ENCODE results near the gene CHRNE. TPM values are rescaled to one million over a fixed set of nuclear protein-coding genes. Genes with fewer than 3 reads are reported as not detected.
"Not testable (repeated sequence)": the region's sequence is repeated elsewhere in the genome, so short reads cannot be mapped to it uniquely, and the experiment has no call there.

Gene CHRNE
- total RNA-seq, 1 experiment from 2014 or later: 0.64 TPM

DNA sequence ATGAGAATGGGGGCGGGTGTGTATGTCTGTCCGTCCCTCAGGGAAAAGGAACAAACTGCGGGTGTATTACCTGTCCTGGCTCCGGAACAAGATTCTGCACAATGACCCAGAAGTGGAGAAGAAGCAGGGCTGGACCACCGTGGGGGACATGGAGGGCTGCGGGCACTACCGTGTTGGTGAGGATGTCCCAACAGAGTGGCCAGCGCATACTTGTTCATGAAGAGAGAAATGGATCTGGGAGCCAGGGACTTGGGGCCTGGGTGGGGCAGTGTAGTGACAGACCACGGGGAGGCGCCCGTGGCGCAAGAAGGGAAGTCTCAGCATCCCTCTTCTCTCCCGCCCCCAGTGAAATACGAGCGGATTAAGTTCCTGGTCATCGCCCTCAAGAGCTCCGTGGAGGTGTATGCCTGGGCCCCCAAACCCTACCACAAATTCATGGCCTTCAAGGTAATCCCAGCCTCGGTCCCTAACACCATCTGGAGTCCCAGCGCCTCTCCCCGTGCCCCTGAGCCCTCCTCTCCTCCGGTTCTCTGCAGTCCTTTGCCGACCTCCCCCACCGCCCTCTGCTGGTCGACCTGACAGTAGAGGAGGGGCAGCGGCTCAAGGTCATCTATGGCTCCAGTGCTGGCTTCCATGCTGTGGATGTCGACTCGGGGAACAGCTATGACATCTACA lies 7.1 kb downstream of the CHRNE start:
- no peak for DNase-seq (ENCODE audit: low read depth)
- in situ Hi-C loops (cut with HindIII; ENCODE audit: low pct_unique_long_range_greater_than_20kb, low sequenced_read_pairs): no loop called here

DNA sequence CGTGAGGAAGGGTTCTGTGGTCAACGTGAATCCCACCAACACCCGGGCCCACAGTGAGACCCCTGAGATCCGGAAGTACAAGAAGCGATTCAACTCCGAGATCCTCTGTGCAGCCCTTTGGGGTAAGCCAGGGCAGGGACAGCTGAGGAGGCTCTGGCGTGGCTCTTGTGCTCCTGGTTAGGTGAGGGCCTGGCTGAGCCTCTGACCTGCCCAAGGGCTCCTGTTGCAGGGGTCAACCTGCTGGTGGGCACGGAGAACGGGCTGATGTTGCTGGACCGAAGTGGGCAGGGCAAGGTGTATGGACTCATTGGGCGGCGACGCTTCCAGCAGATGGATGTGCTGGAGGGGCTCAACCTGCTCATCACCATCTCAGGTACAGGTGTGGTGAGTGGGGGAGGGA lies 7.8 kb downstream of the CHRNE start:
- DNase-seq (ENCODE audit: low read depth): no peak
- in situ Hi-C loops (cut with HindIII; ENCODE audit: low pct_unique_long_range_greater_than_20kb, low sequenced_read_pairs): no loop called here

GRCh38 chr17:4893721-4894560 lies 9.0 kb downstream of the CHRNE start:
- DNase-seq (ENCODE audit: low read depth): no peak
- in situ Hi-C loops (cut with HindIII; ENCODE audit: low pct_unique_long_range_greater_than_20kb, low sequenced_read_pairs): no loop called here

DNA sequence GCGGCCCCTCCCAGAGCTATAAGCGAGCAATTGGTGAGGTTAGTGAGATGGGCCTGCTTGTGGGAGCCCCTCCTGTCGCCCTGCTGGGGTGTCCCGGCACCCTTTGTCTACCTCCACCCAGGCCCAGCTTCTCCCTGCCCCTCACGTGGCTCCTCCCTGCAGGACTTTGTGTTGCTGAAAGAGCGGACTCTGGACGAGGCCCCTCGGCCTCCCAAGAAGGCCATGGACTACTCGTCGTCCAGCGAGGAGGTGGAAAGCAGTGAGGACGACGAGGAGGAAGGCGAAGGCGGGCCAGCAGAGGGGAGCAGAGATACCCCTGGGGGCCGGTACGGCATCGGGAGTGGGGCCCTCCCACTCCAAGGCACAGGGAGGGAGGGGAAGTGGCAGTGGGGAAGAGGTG lies 9.6 kb downstream of the CHRNE start:
- DNase-seq (ENCODE audit: low read depth): no peak
- in situ Hi-C loops (cut with HindIII; ENCODE audit: low pct_unique_long_range_greater_than_20kb, low sequenced_read_pairs): no loop called here

DNA sequence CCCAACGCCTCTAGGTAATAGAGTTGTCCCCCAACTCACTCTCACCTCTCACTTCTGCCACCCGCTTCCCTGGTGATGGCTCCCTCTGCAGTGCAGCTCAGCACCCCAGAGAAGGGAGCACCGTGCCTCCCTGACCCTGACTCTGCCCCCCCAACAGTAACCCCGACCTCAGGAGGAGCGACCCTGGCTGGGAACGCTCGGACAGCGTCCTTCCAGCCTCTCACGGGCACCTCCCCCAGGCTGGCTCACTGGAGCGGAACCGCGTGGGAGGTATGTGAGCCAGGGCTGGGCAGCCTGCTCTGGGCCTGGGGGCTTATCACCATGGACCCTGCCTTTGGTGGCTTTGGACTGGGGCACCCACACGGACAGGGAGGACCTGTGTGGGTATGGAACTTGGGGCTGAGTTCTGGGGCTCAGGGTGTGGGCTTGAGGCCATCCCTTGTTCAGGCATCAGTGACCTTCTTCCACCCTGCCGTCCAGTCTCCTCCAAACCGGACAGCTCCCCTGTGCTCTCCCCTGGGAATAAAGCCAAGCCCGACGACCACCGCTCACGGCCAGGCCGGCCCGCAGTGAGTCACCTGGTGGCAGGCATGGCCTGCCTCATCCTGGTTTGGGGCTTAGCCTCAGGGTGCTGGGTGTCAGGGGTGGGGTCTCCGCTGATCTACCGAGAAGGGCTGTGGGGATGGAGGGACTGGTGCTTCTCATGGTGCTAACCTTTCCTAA lies 10.2 kb downstream of the CHRNE start:
- no peak for DNase-seq (ENCODE audit: low read depth)
- in situ Hi-C loops (cut with HindIII; ENCODE audit: low pct_unique_long_range_greater_than_20kb, low sequenced_read_pairs): no loop called here

- in situ Hi-C loops (cut with HindIII; ENCODE audit: low pct_unique_long_range_greater_than_20kb, low sequenced_read_pairs): no loop called here
- no peak for DNase-seq (ENCODE audit: low read depth)
These were observed 11.2 kb downstream of the CHRNE start for GRCh38 chr17:4891411-4892410.

DNA sequence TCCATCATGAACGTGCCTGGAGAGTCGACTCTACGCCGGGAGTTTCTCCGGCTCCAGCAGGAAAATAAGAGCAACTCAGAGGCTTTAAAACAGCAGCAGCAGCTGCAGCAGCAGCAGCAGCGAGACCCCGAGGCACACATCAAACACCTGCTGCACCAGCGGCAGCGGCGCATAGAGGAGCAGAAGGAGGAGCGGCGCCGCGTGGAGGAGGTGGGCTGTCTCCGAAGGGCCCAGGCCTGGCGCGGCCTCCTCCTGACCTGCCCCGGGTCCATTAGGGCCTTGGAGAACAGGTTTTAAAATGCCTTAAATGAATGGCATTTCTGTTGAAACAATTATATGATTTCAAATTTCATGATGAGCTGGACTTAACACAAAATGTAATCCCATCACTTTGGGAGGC lies 15.3 kb downstream of the CHRNE start:
- no peak for DNase-seq (ENCODE audit: low read depth)
- in situ Hi-C loops (cut with HindIII; ENCODE audit: low pct_unique_long_range_greater_than_20kb, low sequenced_read_pairs): no loop called here

GRCh38 chr17:4886830-4887229 lies 16.1 kb downstream of the CHRNE start:
- no peak for DNase-seq (ENCODE audit: low read depth)
- in situ Hi-C loops (cut with HindIII; ENCODE audit: low pct_unique_long_range_greater_than_20kb, low sequenced_read_pairs): no loop called here

DNA sequence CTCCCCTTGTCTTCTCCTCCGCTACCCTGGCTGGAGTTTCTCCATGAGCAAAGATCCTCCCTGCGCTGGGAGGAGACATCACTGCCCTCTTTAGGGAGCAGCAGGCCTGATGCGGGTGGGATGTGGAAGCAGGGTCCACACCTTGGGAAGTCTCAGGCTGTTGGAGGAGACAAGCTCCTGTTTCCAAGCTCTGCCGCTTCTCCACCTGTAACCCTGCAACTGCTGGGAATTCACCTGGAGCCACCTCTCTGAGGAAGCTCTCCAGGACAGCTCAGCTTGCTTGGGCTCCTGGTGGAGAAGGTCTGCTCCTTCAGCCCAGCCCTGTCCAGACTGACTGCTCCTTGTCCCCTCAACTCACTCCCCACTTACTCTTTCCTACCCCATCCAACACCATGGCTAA lies 18.4 kb downstream of the CHRNE start:
- no peak for DNase-seq (ENCODE audit: low read depth)
- in situ Hi-C loops (cut with HindIII; ENCODE audit: low pct_unique_long_range_greater_than_20kb, low sequenced_read_pairs): no loop called here

DNA sequence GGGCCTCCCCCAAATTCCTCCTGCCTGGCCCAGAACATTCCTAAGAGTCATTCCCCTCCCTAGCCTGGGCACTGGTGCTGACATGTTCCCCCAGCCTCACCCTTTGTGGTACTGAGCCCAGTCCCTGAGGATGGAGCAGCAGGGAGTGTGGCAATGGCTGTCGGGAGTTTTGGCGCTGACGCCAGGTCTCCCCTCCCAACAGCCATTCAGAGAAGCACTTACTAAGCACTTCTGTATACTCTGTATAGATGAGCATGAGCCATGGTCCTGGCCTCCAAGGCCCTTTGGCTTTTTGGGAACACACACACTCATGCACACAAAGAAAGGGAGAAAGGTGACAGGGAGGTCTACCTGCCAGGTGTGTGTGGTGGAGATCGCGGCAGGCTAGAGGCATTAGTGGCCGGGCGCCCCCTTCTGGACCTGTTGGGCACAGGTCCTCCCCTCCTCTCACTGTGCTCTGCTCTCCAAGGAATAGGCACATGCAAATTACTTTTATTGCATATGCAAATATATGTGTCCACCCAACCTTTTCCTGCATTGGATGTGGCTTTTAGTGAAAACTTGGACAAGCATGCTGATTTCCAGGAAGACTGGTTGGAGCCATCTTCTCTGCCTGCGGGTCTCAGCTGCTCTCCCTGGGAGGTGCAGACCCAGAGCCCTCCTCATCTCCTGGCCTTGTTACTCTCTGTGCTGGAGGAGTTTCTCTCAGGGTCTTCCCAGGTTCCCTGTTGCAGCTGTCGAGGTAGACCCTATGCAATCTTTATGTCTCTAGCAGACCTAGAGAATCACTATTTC lies 20.9 kb downstream of the CHRNE start:
- peak; percentile 50 for DNase-seq (ENCODE audit: low read depth)
- in situ Hi-C loops (cut with HindIII; ENCODE audit: low pct_unique_long_range_greater_than_20kb, low sequenced_read_pairs): no loop called here

DNA sequence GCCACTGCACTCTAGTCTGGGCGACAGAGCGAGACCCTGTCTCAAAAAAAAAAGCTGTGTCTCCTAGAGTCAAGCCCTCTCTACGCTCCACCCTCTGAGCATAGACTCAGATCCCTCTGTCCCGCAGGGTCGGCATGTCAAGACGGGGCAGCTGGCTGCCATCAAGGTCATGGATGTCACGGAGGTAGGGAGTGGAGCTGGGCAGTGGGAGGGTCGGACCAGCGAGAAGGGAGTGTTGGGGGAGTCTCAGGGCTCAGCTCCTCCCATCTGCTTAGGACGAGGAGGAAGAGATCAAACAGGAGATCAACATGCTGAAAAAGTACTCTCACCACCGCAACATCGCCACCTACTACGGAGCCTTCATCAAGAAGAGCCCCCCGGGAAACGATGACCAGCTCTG lies 22.0 kb downstream of the CHRNE start:
- in situ Hi-C loops (cut with HindIII; ENCODE audit: low pct_unique_long_range_greater_than_20kb, low sequenced_read_pairs): no loop called here
- DNase-seq (ENCODE audit: low read depth): no peak

GRCh38 chr17:4879601-4880000 lies 23.3 kb downstream of the CHRNE start:
- in situ Hi-C loops (cut with HindIII; ENCODE audit: low pct_unique_long_range_greater_than_20kb, low sequenced_read_pairs): no loop called here
- no peak for DNase-seq (ENCODE audit: low read depth)

GRCh38 chr17:4877089-4877488 lies 25.8 kb downstream of the CHRNE start:
- in situ Hi-C loops (cut with HindIII; ENCODE audit: low pct_unique_long_range_greater_than_20kb, low sequenced_read_pairs): no loop called here
- no peak for DNase-seq (ENCODE audit: low read depth)

DNA sequence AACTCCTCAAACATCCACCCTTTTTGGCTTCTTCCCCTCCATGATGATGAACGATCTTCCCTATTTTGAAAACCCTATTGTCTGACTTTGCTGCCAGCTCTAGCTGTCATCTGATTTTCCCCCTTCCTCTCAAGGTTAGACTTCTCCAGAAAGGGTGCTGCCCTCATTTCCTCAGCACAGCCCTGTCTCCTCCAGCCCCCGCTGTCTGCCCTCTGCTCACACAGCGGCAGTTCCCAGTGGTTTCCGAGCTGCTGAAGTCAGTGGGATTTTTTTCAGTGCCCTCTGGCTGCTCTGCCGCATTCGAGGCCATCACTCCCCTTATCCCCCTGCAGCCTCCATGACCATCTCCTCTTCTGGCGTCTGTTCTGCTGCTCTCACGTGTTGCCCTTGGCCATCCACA lies 30.1 kb downstream of the CHRNE start:
- in situ Hi-C loops (cut with HindIII; ENCODE audit: low pct_unique_long_range_greater_than_20kb, low sequenced_read_pairs): no loop called here
- no peak for DNase-seq (ENCODE audit: low read depth)

DNA sequence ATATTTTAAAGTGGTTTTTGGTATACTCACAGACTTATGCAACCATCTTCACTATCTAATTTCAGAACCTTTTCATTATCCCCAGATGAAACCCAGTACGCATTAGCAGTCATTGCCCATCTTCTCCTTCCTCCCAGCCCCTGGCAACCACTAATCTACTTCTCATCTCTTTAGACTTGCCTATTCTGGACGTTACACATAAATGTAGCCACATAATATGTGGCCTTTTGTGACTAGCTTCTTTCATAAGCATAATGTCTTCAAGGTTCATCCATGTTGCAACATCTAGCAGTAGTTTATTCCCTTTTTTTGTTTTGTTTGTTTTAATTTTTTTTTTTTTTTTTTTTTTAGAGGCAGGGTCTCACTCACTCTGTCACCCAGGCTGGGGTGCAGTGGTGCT lies 32.0 kb downstream of the CHRNE start:
- DNase-seq (ENCODE audit: low read depth): no peak
- in situ Hi-C loops (cut with HindIII; ENCODE audit: low pct_unique_long_range_greater_than_20kb, low sequenced_read_pairs): no loop called here

DNA sequence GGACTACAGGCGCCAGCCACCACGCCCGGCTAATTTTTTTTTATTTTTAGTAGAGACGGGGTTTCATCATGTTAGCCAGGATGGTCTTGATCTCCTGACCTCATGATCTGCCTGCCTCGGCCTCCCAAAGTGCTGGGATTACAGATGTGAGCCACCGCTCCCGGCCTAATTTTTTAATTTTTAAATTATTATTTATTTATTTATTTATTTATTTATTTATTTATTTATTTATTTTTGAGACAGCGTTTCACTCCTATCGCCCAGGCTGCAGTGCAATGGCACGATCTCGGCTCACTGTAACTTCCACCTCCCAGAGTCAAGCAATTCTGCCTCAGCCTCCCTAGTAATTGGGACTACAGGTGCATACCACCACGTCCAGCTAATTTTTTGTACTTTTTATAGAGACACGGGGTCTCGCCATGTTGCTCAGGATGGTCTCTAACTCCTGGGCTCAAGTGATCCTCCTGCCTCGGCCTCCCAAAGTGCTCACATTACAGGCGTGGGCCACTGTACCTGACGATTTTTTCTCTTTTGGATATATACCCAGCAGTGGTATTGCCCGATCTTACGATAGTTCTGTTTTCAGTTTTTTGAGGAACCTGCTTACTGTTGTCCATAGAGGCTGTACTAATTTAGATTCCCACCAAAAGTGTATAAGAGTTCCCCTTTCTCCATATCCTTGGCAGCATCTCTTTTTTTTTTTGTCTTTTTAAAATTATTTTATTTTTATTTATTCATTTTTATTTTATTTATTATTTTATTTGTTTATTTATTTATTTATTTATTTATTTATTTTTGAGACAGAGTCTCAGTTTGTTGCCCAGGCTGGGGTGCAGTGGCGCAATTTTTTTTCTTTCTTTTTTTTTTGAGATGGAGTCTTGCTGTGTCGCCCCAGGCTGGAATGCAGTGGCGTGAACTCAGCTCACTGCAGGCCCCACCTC lies 33.6 kb downstream of the CHRNE start:
- in situ Hi-C loops (cut with HindIII; ENCODE audit: low pct_unique_long_range_greater_than_20kb, low sequenced_read_pairs); DNase-seq (ENCODE audit: low read depth): not testable (repeated sequence)

All from Caki2 (cell line).